ENCODE measurements around the gene MBD6. TPM values are rescaled to one million over a fixed set of nuclear protein-coding genes. Genes with fewer than 3 reads are reported as not detected.

MBD6 gene
- total and polyA plus RNA-seq, 2 of the 13 experiments (the other 11 are each of a cell fraction or from before 2014, with no cell fraction given), result 4.1 to 5.9 TPM

- no peak for TF ChIP-seq PRDM15 (CRISPR knock-in tag; IDR thresholded peaks at IDR 0.05)
- peak; percentile 48; the same call in 1 of the 2 replicates for TF ChIP-seq ZSCAN31 (CRISPR knock-in tag; IDR thresholded peaks at IDR 0.05; ENCODE audit: low read depth)
- TF ChIP-seq RFX1 (IDR thresholded peaks at IDR 0.05), result no peak
- TF ChIP-seq ZFP91 (CRISPR knock-in tag; IDR thresholded peaks at IDR 0.05; ENCODE audit: borderline replicate concordance), result peak; percentile 11; the same call in 1 of the 2 replicates
- TF ChIP-seq ZNF615 (CRISPR knock-in tag; IDR thresholded peaks at IDR 0.05; ENCODE audit: borderline replicate concordance), result no peak
- peak; percentile 43 for TF ChIP-seq HNRNPLL (IDR thresholded peaks at IDR 0.05; ENCODE audit: low read depth, low read length, poor library complexity, severe bottlenecking)
- TF ChIP-seq ZNF512 (CRISPR knock-in tag; IDR thresholded peaks at IDR 0.05), result no peak
- no peak for TF ChIP-seq DNMT1 (CRISPR knock-in tag; IDR thresholded peaks at IDR 0.05)
- TF ChIP-seq NRL (CRISPR knock-in tag; IDR thresholded peaks at IDR 0.05; ENCODE audit: borderline replicate concordance), result no peak
- no peak for TF ChIP-seq TARDBP (CRISPR knock-in tag; IDR thresholded peaks at IDR 0.05)
- TF ChIP-seq CAMTA2 (CRISPR knock-in tag; IDR thresholded peaks at IDR 0.05; ENCODE audit: borderline replicate concordance), result no peak
- no peak for TF ChIP-seq TERF1 (CRISPR knock-in tag; IDR thresholded peaks at IDR 0.05)
- TF ChIP-seq ARHGAP35 (CRISPR knock-in tag; IDR thresholded peaks at IDR 0.05; ENCODE audit: borderline replicate concordance), result no peak
- no peak for TF ChIP-seq PAWR (CRISPR knock-in tag; IDR thresholded peaks at IDR 0.05; ENCODE audit: borderline replicate concordance)
- TF ChIP-seq BORCS8-MEF2B (CRISPR knock-in tag; IDR thresholded peaks at IDR 0.05), result no peak
- no peak for TF ChIP-seq ZNF383 (CRISPR knock-in tag; IDR thresholded peaks at IDR 0.05; ENCODE audit: borderline replicate concordance)
- TF ChIP-seq IKZF5 (CRISPR knock-in tag; IDR thresholded peaks at IDR 0.05), result 0 out of 2 replicates have a peak, but pooled peaks have one; percentile 54
- TF ChIP-seq ZMYM3 (CRISPR knock-in tag; IDR thresholded peaks at IDR 0.05), result no peak
- TF ChIP-seq MTA1 (CRISPR knock-in tag; IDR thresholded peaks at IDR 0.05; ENCODE audit: borderline replicate concordance), result no peak
Observed at GRCh38 chr12:57546438-57547287, 24.0 kb downstream of the MBD6 start, which contains the start of gene DCTN2 (continued).

Data from HepG2 (cell line).